WERI-Rb-1 (cell line): ENCODE data around the gene PDC.
A peak's percentile ranks its signal among the peaks of the same experiment; 100 is the strongest.
"Not testable (repeated sequence)": the region's sequence is repeated elsewhere in the genome, so short reads cannot be mapped to it uniquely, and the experiment has no call there.

ENCODE experiments used
- DNase-seq: peaks from one replicate; pipeline ENCODE4 v3.0.0-alpha.2; 2020
- H3K27ac ChIP-seq: fragments of 250-450 bp; sonication (Bioruptor Pico); 2 replicates; pipeline ENCODE4 v1.5.1; 2020; ENCODE audit warnings: mild to moderate bottlenecking, moderate library complexity
- H3K27me3 ChIP-seq: fragments of 250-450 bp; sonication (Bioruptor Pico); 2 replicates; pipeline ENCODE4 v1.5.1; 2021; ENCODE audit warnings: mild to moderate bottlenecking, low read depth, moderate library complexity; ENCODE audit not compliant: insufficient read depth, severe bottlenecking
- H3K36me3 ChIP-seq: fragments of 250-450 bp; sonication (Bioruptor Pico); 2 replicates; pipeline ENCODE4 v1.5.1; 2020; ENCODE audit warnings: mild to moderate bottlenecking, moderate library complexity
- H3K4me3 ChIP-seq: 2 replicates; pipeline ENCODE4 v1.5.1; 2011; ENCODE audit warnings: low read depth, mild to moderate bottlenecking, control low read depth, low read length
- H3K9me3 ChIP-seq: fragments of 250-450 bp; sonication (Bioruptor Pico); 2 replicates; pipeline ENCODE4 v1.5.1; 2021; ENCODE audit warnings: mild to moderate bottlenecking, moderate library complexity; ENCODE audit not compliant: severe bottlenecking
- TF ChIP-seq, protein P1 (sequence below): IDR thresholded peaks from 2 replicates; pipeline ENCODE4 v1.5.1; 2011; ENCODE audit warnings: low read depth, mild to moderate bottlenecking, control low read depth, inconsistent platforms, low read length

Gene PDC

DNA sequence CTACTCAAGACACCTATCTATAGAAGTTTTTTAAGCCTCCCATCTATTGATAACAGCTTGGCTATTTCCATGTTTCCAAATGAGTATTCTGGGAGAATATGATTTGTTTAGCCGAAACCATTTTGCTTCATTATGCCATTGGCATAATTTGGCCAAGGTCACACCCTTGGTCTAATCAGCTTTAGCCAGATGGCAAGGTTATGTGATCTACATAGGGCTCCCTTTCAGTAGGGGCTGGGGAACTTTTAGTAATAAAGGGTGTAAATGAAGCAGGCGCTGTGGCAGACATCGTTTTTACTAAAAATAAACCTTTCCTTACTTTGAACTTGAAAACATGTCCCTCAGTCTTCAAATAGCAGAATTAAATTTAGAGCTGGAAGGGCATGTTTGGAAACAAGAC lies 3.0 kb upstream of the PDC start:
- Histone ChIP-seq H3K4me3 (no peak overlapping the region), H3K27me3 (no peaks in the 10 kb centered on the region), H3K36me3 (no peaks in the 10 kb centered on the region), H3K9me3 (no peaks in the 10 kb centered on the region), H3K27ac (peak overlapping the region; percentile 48; the same call in 1 of the 2 replicates)
- TF ChIP-seq, protein P1, sequence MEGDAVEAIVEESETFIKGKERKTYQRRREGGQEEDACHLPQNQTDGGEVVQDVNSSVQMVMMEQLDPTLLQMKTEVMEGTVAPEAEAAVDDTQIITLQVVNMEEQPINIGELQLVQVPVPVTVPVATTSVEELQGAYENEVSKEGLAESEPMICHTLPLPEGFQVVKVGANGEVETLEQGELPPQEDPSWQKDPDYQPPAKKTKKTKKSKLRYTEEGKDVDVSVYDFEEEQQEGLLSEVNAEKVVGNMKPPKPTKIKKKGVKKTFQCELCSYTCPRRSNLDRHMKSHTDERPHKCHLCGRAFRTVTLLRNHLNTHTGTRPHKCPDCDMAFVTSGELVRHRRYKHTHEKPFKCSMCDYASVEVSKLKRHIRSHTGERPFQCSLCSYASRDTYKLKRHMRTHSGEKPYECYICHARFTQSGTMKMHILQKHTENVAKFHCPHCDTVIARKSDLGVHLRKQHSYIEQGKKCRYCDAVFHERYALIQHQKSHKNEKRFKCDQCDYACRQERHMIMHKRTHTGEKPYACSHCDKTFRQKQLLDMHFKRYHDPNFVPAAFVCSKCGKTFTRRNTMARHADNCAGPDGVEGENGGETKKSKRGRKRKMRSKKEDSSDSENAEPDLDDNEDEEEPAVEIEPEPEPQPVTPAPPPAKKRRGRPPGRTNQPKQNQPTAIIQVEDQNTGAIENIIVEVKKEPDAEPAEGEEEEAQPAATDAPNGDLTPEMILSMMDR = no peak
- no peak for DNase-seq

DNA sequence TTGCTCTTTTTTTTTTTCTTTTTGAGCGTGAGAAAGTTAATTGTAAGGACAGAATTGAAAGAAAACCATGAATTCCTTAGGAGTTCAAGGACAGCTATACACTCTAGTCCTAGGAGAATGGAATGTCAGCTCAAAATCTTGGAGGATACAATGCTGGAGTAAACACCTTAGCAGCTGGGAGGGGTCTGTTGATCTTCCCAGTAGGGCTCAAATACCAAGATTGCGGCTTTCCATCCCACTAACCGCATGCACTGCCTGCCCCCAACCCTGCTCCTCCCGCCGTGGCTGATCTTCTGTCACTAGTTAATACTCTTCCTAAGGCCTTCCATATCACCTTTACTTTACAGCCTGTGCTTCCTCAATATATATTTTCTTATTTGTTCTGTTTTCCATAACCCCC lies 2.6 kb upstream of the PDC start:
- TF ChIP-seq, protein P1 = no peak
- H3K4me3 ChIP-seq = no peak overlapping the region
- no peaks in the 10 kb centered on the region for H3K9me3 ChIP-seq
- no peaks in the 10 kb centered on the region for H3K27me3 ChIP-seq
- H3K27ac ChIP-seq = peak overlapping the region; percentile 48; the same call in 1 of the 2 replicates
- H3K36me3 ChIP-seq = no peaks in the 10 kb centered on the region
- DNase-seq = peak; percentile 48

DNA sequence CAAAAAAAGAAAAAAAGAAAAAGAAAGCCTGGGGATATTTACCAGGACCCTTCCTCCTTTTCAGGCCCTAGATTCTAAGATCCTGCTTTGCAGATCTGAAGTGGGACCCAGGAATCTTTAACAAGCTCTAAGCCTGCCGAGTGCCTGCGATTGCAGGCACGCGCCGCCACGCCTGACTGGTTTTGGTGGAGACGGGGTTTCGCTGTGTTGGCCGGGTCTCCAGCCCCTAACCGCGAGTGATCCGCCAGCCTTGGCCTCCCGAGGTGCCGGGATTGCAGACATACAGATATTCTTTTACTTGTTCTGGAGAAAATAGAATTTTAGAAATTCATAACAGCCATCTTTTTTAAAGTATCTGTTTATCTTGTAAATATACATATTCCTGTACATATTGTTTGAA lies 1.8 kb downstream of the PDC start:
- H3K27ac ChIP-seq = peak overlapping the region; percentile 78
- H3K36me3 ChIP-seq, H3K9me3 ChIP-seq, H3K27me3 ChIP-seq: not testable (repeated sequence)
- peak overlapping the region; percentile 43 for H3K4me3 ChIP-seq
- DNase-seq = peak; percentile 46

DNA sequence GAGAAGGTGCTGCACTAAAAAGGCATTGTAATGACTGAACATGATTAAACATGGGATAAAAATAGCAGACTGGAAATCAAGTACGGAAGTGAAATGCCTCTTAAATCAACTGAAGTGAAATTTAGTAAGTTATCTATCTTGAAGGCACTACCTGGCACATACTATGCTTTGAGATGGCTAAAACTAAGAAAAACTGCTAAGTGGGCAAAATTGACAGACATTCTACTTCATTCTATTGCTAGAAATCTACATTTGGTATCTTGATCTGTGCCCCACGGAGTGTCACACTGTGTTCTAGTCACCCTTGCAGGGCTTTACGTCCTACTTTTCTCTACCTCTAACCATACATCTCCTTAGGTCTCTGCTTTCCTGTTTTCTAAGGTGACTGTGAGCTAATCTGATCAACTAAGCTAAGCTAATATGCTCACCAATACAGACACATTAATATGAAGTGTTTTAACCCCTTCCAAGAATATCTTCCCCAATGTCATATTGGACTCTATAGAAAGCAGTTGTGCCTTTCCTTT lies 4.1 kb downstream of the PDC start:
- peak; percentile 30 for DNase-seq
- H3K27ac ChIP-seq = peak overlapping the region; percentile 64
- H3K36me3 ChIP-seq = no peaks in the 10 kb centered on the region
- TF ChIP-seq, protein P1 = no peak
- no peaks in the 10 kb centered on the region for H3K9me3 ChIP-seq
- H3K27me3 ChIP-seq = no peaks in the 10 kb centered on the region
- H3K4me3 ChIP-seq = peak overlapping the region; percentile 20

DNA sequence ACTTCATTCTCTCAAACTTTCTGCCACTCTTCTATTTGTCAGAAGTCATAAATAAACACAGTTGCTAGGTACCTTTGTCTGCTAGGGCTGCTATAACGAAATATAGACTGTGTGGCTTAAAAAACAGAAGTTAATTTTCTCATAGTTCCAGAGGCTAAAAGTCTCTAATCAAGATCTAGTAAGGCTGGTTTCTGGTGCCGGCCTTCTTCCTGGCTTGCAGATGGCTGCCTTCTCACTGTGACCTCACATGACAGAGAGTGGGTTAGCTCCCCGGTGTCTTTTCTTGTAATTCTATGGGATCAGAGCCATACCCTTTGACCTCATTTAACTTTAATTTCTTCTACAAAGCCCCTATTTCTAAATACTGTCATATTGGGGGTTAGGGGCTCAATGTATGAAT lies 5.9 kb downstream of the PDC start:
- peak overlapping the region; percentile 68 for H3K27ac ChIP-seq
- TF ChIP-seq, protein P1 = no peak
- DNase-seq = peak; percentile 52

DNA sequence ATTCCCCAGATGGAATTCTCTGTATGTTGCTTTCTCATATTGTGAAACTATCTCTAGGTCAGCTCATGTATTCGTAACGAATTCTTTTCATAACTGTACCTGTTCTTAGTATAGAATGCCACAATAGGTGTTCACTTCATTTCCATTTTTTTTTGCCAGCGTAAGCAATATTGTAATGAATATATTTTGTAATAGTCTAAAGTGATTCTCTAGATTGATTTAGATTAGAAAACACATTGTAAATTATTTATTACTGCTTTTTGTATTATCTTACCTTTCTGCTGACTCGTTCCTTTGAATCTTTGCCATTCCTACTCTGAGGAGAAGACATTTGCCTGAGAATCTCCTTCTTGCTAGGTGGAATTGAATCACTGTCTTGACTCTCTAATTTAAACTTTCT lies 14.8 kb downstream of the PDC start:
- DNase-seq = no peak
- no peak overlapping the region for H3K27ac ChIP-seq
- no peak overlapping the region for H3K4me3 ChIP-seq
- H3K27me3 ChIP-seq = no peaks in the 10 kb centered on the region
- H3K36me3 ChIP-seq = no peaks in the 10 kb centered on the region
- TF ChIP-seq, protein P1 = no peak
- no peaks in the 10 kb centered on the region for H3K9me3 ChIP-seq

More for the DNA sequence above, 5.9 kb downstream of the PDC start:
- H3K36me3 ChIP-seq = no peaks in the 10 kb centered on the region
- no peaks in the 10 kb centered on the region for H3K9me3 ChIP-seq
- H3K4me3 ChIP-seq = no peak overlapping the region
- H3K27me3 ChIP-seq = no peaks in the 10 kb centered on the region
